ENCODE results near the gene SEC16A. TPM values are rescaled to one million over a fixed set of nuclear protein-coding genes. Genes with fewer than 3 reads are reported as not detected.

Gene SEC16A
- total and polyA plus RNA-seq, 4 donors = 25.1 to 60.9 (median 45.1) TPM

- peak overlapping the region; percentile 96 for H3K27ac ChIP-seq (ENCODE audit: low read depth, low read length)
- no peaks in the 10 kb centered on the region for H3K27me3 ChIP-seq (ENCODE audit: control insufficient read depth, insufficient read depth, low read length)
- H3K9me3 ChIP-seq (ENCODE audit: control insufficient read depth, insufficient read depth, low read length) = no peaks in the 10 kb centered on the region
- H3K36me3 ChIP-seq (ENCODE audit: control insufficient read depth, insufficient read depth, low read length) = peaks cover 97% of the 10 kb centered on the region
- no peak overlapping the region for H3K4me3 ChIP-seq (ENCODE audit: low read depth, low read length)
- peak in 4 of 6 donors; percentile 69 to 92 (median 80) for DNase-seq (ENCODE audit: low read depth in 4 of 6, low spot score in 6 of 6)
- WGBS (ENCODE audit: insufficient coverage) = 36% methylated on average over 45 of the region's 46 CpGs
- peaks cover 75% of the 10 kb centered on the region for H3K4me1 ChIP-seq (ENCODE audit: control insufficient read depth, insufficient read depth, low read length)
These were observed 29.1 kb upstream of the SEC16A start for GRCh38 chr9:136511670-136512592.

- 84% methylated on average over 28 of the region's 28 CpGs for WGBS (ENCODE audit: insufficient coverage)
- no peak for DNase-seq (ENCODE audit: low read depth in 4 of 6, low spot score in 6 of 6)
- peaks cover 68% of the 10 kb centered on the region for H3K4me1 ChIP-seq (ENCODE audit: control insufficient read depth, insufficient read depth, low read length)
- no peaks in the 10 kb centered on the region for H3K9me3 ChIP-seq (ENCODE audit: control insufficient read depth, insufficient read depth, low read length)
- peaks cover 97% of the 10 kb centered on the region for H3K36me3 ChIP-seq (ENCODE audit: control insufficient read depth, insufficient read depth, low read length)
- peak overlapping the region; percentile 96 for H3K27ac ChIP-seq (ENCODE audit: low read depth, low read length)
- H3K4me3 ChIP-seq (ENCODE audit: low read depth, low read length) = no peak overlapping the region
- H3K27me3 ChIP-seq (ENCODE audit: control insufficient read depth, insufficient read depth, low read length) = no peaks in the 10 kb centered on the region
These were observed 28.4 kb upstream of the SEC16A start for GRCh38 chr9:136511144-136511669.

GRCh38 chr9:136510561-136510960 lies 27.7 kb upstream of the SEC16A start:
- H3K36me3 ChIP-seq (ENCODE audit: control insufficient read depth, insufficient read depth, low read length) = peaks cover 97% of the 10 kb centered on the region
- no peak for DNase-seq (ENCODE audit: low read depth in 4 of 6, low spot score in 6 of 6)
- WGBS (ENCODE audit: insufficient coverage) = 89% methylated on average over 24 of the region's 26 CpGs
- peak overlapping the region; percentile 96 for H3K27ac ChIP-seq (ENCODE audit: low read depth, low read length)
- no peak overlapping the region for H3K4me3 ChIP-seq (ENCODE audit: low read depth, low read length)
- H3K4me1 ChIP-seq (ENCODE audit: control insufficient read depth, insufficient read depth, low read length) = peaks cover 61% of the 10 kb centered on the region
- no peaks in the 10 kb centered on the region for H3K27me3 ChIP-seq (ENCODE audit: control insufficient read depth, insufficient read depth, low read length)
- no peaks in the 10 kb centered on the region for H3K9me3 ChIP-seq (ENCODE audit: control insufficient read depth, insufficient read depth, low read length)

- Histone ChIP-seq H3K9me3 (ENCODE audit: control insufficient read depth, insufficient read depth, low read length) (no peaks in the 10 kb centered on the region), H3K4me1 (ENCODE audit: control insufficient read depth, insufficient read depth, low read length) (peaks cover 51% of the 10 kb centered on the region), H3K27me3 (ENCODE audit: control insufficient read depth, insufficient read depth, low read length) (no peaks in the 10 kb centered on the region), H3K36me3 (ENCODE audit: control insufficient read depth, insufficient read depth, low read length) (peaks cover 97% of the 10 kb centered on the region), H3K4me3 (ENCODE audit: low read depth, low read length) (no peak overlapping the region), H3K27ac (ENCODE audit: low read depth, low read length) (no peak overlapping the region)
- no peak for DNase-seq (ENCODE audit: low read depth in 4 of 6, low spot score in 6 of 6)
- 75% methylated on average over 27 of the region's 27 CpGs for WGBS (ENCODE audit: insufficient coverage)
These were observed 26.7 kb upstream of the SEC16A start for GRCh38 chr9:136509549-136509948.

- H3K9me3 ChIP-seq (ENCODE audit: control insufficient read depth, insufficient read depth, low read length) = no peaks in the 10 kb centered on the region
- H3K4me1 ChIP-seq (ENCODE audit: control insufficient read depth, insufficient read depth, low read length) = peaks cover 45% of the 10 kb centered on the region
- H3K4me3 ChIP-seq (ENCODE audit: low read depth, low read length) = no peak overlapping the region
- no peak overlapping the region for H3K27ac ChIP-seq (ENCODE audit: low read depth, low read length)
- H3K27me3 ChIP-seq (ENCODE audit: control insufficient read depth, insufficient read depth, low read length) = no peaks in the 10 kb centered on the region
- 87% methylated on average over 32 of the region's 37 CpGs for WGBS (ENCODE audit: insufficient coverage)
- peaks cover 97% of the 10 kb centered on the region for H3K36me3 ChIP-seq (ENCODE audit: control insufficient read depth, insufficient read depth, low read length)
- no peak for DNase-seq (ENCODE audit: low read depth in 4 of 6, low spot score in 6 of 6)
These were observed 26.1 kb upstream of the SEC16A start for GRCh38 chr9:136508729-136509500.

- Histone ChIP-seq H3K4me1 (ENCODE audit: control insufficient read depth, insufficient read depth, low read length) (peaks cover 36% of the 10 kb centered on the region), H3K27ac (ENCODE audit: low read depth, low read length) (no peak overlapping the region), H3K36me3 (ENCODE audit: control insufficient read depth, insufficient read depth, low read length) (peaks cover 99% of the 10 kb centered on the region), H3K27me3 (ENCODE audit: control insufficient read depth, insufficient read depth, low read length) (no peaks in the 10 kb centered on the region), H3K9me3 (ENCODE audit: control insufficient read depth, insufficient read depth, low read length) (no peaks in the 10 kb centered on the region), H3K4me3 (ENCODE audit: low read depth, low read length) (no peak overlapping the region)
- no peak for DNase-seq (ENCODE audit: low read depth in 4 of 6, low spot score in 6 of 6)
- WGBS (ENCODE audit: insufficient coverage) = 95% methylated on average over 21 of the region's 23 CpGs
These were observed 25.1 kb upstream of the SEC16A start for GRCh38 chr9:136507992-136508375.

- H3K9me3 ChIP-seq (ENCODE audit: control insufficient read depth, insufficient read depth, low read length) = no peaks in the 10 kb centered on the region
- H3K4me1 ChIP-seq (ENCODE audit: control insufficient read depth, insufficient read depth, low read length) = peaks cover 30% of the 10 kb centered on the region
- no peak overlapping the region for H3K27ac ChIP-seq (ENCODE audit: low read depth, low read length)
- DNase-seq (ENCODE audit: low read depth in 4 of 6, low spot score in 6 of 6) = no peak
- H3K27me3 ChIP-seq (ENCODE audit: control insufficient read depth, insufficient read depth, low read length) = no peaks in the 10 kb centered on the region
- peaks cover 100% of the 10 kb centered on the region for H3K36me3 ChIP-seq (ENCODE audit: control insufficient read depth, insufficient read depth, low read length)
- no peak overlapping the region for H3K4me3 ChIP-seq (ENCODE audit: low read depth, low read length)
- WGBS (ENCODE audit: insufficient coverage) = 90% methylated on average over 24 of the region's 28 CpGs
These were observed 24.6 kb upstream of the SEC16A start for GRCh38 chr9:136507221-136507991.

- Histone ChIP-seq H3K27ac (ENCODE audit: low read depth, low read length) (no peak overlapping the region), H3K4me3 (ENCODE audit: low read depth, low read length) (no peak overlapping the region), H3K36me3 (ENCODE audit: control insufficient read depth, insufficient read depth, low read length) (peaks cover 100% of the 10 kb centered on the region), H3K4me1 (ENCODE audit: control insufficient read depth, insufficient read depth, low read length) (peaks cover 20% of the 10 kb centered on the region), H3K27me3 (ENCODE audit: control insufficient read depth, insufficient read depth, low read length) (no peaks in the 10 kb centered on the region), H3K9me3 (ENCODE audit: control insufficient read depth, insufficient read depth, low read length) (no peaks in the 10 kb centered on the region)
- 94% methylated on average over 30 of the region's 30 CpGs for WGBS (ENCODE audit: insufficient coverage)
- no peak for DNase-seq (ENCODE audit: low read depth in 4 of 6, low spot score in 6 of 6)
These were observed 23.6 kb upstream of the SEC16A start for GRCh38 chr9:136506425-136506824.

Data from spinal cord (tissue), 10 donors.